OCI-LY7 (cell line): ENCODE data around the gene LTO1. TPM values are rescaled to one million over a fixed set of nuclear protein-coding genes. Genes with fewer than 3 reads are reported as not detected.

Experiments
- BruUV-seq: library from RNA; stranded (reverse); fragments of 400-500 nt; replicated peaks from 2 replicates; lab custom pipeline; 2021; lab: Mats Ljungman, UMichigan
- CTCF ChIA-PET: fragments of 300-600 bp; sonication (Branson Sonifier 250); formaldehyde crosslinking; loops from one replicate; lab custom pipeline; 2022; ENCODE audit warnings: antibody characterized with exemption; ENCODE audit not compliant: unreplicated experiment; lab: Charles Lee
- POLR2A ChIA-PET: fragments of 300-600 bp; sonication (Branson Sonifier 250); formaldehyde crosslinking; loops from one replicate; lab custom pipeline; 2022; ENCODE audit warnings: antibody characterized with exemption; lab: Charles Lee
- DNase-seq: peaks from one replicate; pipeline ENCODE4 v3.0.0-alpha.2; 2015; ENCODE audit warnings: low spot score
- H2AFZ ChIP-seq: fragments of 200-600 bp; sonication (generic), shearing (Covaris generic); 2 replicates; pipeline ENCODE4 v1.6.1; 2014; ENCODE audit warnings: mild to moderate bottlenecking, antibody characterized with exemption, low read length, moderate library complexity
- H3K27ac ChIP-seq: fragments of 200-600 bp; sonication (generic); 2 replicates; pipeline ENCODE4 v1.5.1; 2014; ENCODE audit warnings: mixed run types, low read depth, mild to moderate bottlenecking, moderate library complexity, low read length, inconsistent platforms; ENCODE audit not compliant: poor library complexity, severe bottlenecking
- H3K36me3 ChIP-seq: fragments of 200-600 bp; sonication (generic); 2 replicates; pipeline ENCODE4 v1.6.1; 2014; ENCODE audit warnings: mild to moderate bottlenecking, antibody characterized with exemption, low read length, moderate library complexity, mixed read lengths; ENCODE audit not compliant: insufficient read depth
- H3K4me1 ChIP-seq: fragments of 200-600 bp; sonication (generic); 2 replicates; pipeline ENCODE4 v1.5.1; 2014; ENCODE audit warnings: mild to moderate bottlenecking, low read length; ENCODE audit not compliant: insufficient read depth, poor library complexity, severe bottlenecking
- H3K4me2 ChIP-seq: fragments of 200-600 bp; sonication (generic); 2 replicates; pipeline ENCODE4 v1.6.1; 2014; ENCODE audit warnings: mild to moderate bottlenecking, low read length
- H3K4me3 ChIP-seq: fragments of 200-600 bp; sonication (generic); 2 replicates; pipeline ENCODE4 v1.5.1; 2014; ENCODE audit warnings: mild to moderate bottlenecking, low read depth, low read length; ENCODE audit not compliant: poor library complexity, severe bottlenecking
- H3K79me2 ChIP-seq: fragments of 200-600 bp; sonication (generic); 2 replicates; pipeline ENCODE4 v1.6.1; 2016; ENCODE audit warnings: low read depth, mild to moderate bottlenecking, low read length, moderate library complexity, mixed read lengths; ENCODE audit not compliant: insufficient read depth
- H3K9me2 ChIP-seq: fragments of 200-600 bp; sonication (generic); 2 replicates; pipeline ENCODE4 v1.6.1; 2016; ENCODE audit warnings: mild to moderate bottlenecking, low read length, mixed read lengths; ENCODE audit not compliant: insufficient read depth
- H3K9me3 ChIP-seq: fragments of 200-600 bp; sonication (generic); 2 replicates; pipeline ENCODE4 v1.6.1; 2014; ENCODE audit warnings: mild to moderate bottlenecking, mixed run types, low read length, mixed read lengths
- H4K20me1 ChIP-seq: fragments of 200-600 bp; sonication (generic); 2 replicates; pipeline ENCODE4 v1.6.1; 2014; ENCODE audit warnings: mild to moderate bottlenecking, antibody characterized with exemption, low read length, moderate library complexity, mixed read lengths; ENCODE audit not compliant: insufficient read depth
- EZH2phosphoT487 ChIP-seq: fragments of 200-600 bp; sonication (generic); IDR thresholded peaks from 2 replicates; pipeline ENCODE4 v1.6.1; 2018; ENCODE audit warnings: low read depth, borderline replicate concordance, mild to moderate bottlenecking, mixed run types, antibody characterized with exemption, low read length, moderate library complexity, mixed read lengths
- intact Hi-C: fragments of 100-400 bp; cut with micrococcal nuclease; formaldehyde crosslinking; loops from one replicate; pipeline ENCODE4 v1.10.0; 2022; ENCODE audit not compliant: unreplicated experiment
- total RNA-seq, 2 experiments: library from RNA; depleted of rRNA in 1 of 2; stranded (reverse); fragments of >200 nt in 1 of 2; shearing (Covaris generic) in 1 of 2; gene quantifications; 2 replicates each; pipeline ENCODE4 v1.2.3, GENCODE V29; 2014 to 2022
- TF ChIP-seq, protein P1 (sequence below): fragments of 200-600 bp; sonication (generic); conservative IDR thresholded peaks from 2 replicates; pipeline ENCODE4 v1.5.1; 2014; ENCODE audit warnings: mild to moderate bottlenecking, antibody characterized with exemption, low read length, moderate library complexity, mixed read lengths

LTO1 gene
- total RNA-seq, 2 experiments from 2014 or later = 28.8 to 35.9 TPM

DNA sequence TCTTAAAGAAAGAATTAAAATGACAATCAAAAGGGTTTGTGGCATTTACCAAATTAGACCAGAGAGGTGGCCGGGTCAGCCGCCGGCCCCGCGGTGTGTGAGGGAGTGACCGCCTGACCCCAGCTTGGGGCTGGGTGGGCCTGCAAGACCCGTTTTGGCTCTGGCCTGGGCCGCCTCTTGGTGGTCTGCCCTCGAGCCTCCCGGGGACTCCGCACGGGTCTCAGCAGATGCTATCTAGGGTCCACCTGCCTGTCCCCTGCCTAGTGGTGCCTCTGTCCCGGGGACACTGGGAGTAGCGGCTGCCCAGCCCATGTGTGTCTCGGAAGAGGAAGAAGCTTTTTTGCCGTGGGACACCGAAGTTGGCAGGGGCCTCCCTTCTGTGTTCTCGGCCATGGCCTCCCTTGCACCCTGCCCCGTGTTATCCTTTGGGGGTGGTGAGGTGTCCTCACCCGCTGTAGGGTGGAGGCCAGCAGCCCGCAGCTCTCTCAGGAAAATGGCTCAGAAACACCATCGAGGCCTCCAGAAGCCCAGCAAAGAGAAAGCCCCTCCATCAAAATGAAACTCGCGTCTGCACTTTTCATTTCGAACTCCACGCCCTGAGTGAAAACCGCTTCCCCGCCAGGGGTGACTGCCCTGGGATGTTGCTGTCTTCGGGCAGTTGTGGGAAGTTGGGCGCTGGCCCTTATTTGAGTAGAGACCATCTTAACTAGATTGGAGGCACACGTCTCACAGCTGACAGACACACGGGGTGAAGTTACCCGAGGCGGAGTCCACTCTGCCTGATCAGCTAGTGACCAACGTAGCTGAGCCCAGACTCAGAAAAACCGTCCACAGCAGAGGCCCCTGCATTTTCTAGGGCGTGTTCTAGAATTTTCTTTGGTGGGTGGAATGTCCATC is 26.2 kb downstream of the LTO1 start:
- no peaks in the 10 kb centered on the region for H3K9me2 ChIP-seq
- H3K79me2 ChIP-seq = no peaks in the 10 kb centered on the region
- ChIA-PET POLR2A (no interaction called here), CTCF (no interaction called here)
- DNase-seq = no peak
- H3K9me3 ChIP-seq = no peaks in the 10 kb centered on the region
- intact Hi-C loops = no loop called here
- no peak overlapping the region for H2AFZ ChIP-seq
- H4K20me1 ChIP-seq = no peaks in the 10 kb centered on the region
- H3K4me2 ChIP-seq = no peak overlapping the region
- H3K27ac ChIP-seq = no peak overlapping the region
- TF ChIP-seq, protein P1, sequence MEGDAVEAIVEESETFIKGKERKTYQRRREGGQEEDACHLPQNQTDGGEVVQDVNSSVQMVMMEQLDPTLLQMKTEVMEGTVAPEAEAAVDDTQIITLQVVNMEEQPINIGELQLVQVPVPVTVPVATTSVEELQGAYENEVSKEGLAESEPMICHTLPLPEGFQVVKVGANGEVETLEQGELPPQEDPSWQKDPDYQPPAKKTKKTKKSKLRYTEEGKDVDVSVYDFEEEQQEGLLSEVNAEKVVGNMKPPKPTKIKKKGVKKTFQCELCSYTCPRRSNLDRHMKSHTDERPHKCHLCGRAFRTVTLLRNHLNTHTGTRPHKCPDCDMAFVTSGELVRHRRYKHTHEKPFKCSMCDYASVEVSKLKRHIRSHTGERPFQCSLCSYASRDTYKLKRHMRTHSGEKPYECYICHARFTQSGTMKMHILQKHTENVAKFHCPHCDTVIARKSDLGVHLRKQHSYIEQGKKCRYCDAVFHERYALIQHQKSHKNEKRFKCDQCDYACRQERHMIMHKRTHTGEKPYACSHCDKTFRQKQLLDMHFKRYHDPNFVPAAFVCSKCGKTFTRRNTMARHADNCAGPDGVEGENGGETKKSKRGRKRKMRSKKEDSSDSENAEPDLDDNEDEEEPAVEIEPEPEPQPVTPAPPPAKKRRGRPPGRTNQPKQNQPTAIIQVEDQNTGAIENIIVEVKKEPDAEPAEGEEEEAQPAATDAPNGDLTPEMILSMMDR = no peak
- no peak overlapping the region for H3K4me3 ChIP-seq
- BruUV-seq = no TSS peak
- H3K4me1 ChIP-seq = no peaks in the 10 kb centered on the region
- no peaks in the 10 kb centered on the region for H3K36me3 ChIP-seq

DNA sequence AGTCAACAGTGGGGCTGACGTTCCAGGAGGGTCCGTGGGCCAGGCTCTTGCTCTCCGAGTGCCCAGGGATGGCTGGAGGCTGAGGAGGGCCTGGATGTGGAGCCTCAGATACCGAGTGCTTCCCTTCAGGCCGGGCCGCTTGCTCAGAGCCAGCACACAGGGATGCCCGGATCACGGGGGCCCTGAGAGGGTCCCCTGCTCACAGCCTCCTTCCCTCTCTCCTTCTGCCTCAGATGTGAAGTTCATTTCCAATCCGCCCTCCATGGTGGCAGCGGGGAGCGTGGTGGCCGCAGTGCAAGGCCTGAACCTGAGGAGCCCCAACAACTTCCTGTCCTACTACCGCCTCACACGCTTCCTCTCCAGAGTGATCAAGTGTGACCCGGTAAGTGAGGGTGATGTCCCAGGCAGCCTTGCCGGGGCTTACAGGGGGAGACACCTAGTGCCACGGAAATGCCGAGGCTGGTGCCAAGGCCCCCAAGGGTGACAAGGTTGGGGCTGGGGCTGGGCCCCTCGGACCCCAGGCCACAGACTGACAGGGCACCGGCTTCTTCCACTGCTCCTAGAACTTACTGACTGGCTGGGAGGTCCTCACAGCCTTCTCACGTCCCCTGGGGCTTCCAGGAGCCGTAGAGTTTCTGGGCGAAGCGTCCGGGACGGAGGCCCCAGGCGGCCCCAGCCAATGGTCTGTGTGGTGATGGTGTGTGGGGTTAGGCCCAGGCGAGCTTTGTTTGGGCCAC is 27.2 kb downstream of the LTO1 start:
- Histone ChIP-seq H4K20me1 (no peaks in the 10 kb centered on the region), H3K36me3 (no peaks in the 10 kb centered on the region), H3K79me2 (no peaks in the 10 kb centered on the region), H3K9me3 (no peaks in the 10 kb centered on the region), H3K4me2 (no peak overlapping the region), H3K4me1 (no peaks in the 10 kb centered on the region), H3K4me3 (no peak overlapping the region), H3K27ac (no peak overlapping the region), H2AFZ (no peak overlapping the region), H3K9me2 (no peaks in the 10 kb centered on the region)
- no peak for TF ChIP-seq EZH2phosphoT487
- TF ChIP-seq, protein P1 = no peak
- ChIA-PET CTCF (no interaction called here), POLR2A (no interaction called here)
- DNase-seq = no peak
- no TSS peak for BruUV-seq
- intact Hi-C loops = no loop called here

- Histone ChIP-seq H3K9me2 (no peaks in the 10 kb centered on the region), H3K9me3 (no peaks in the 10 kb centered on the region), H3K36me3 (no peaks in the 10 kb centered on the region), H3K27ac (no peak overlapping the region), H4K20me1 (no peaks in the 10 kb centered on the region), H3K4me2 (no peak overlapping the region), H3K79me2 (no peaks in the 10 kb centered on the region), H2AFZ (no peak overlapping the region), H3K4me3 (no peak overlapping the region), H3K4me1 (no peaks in the 10 kb centered on the region)
- TF ChIP-seq, protein P1 = no peak
- no peak for TF ChIP-seq EZH2phosphoT487
- BruUV-seq = no TSS peak
- POLR2A ChIA-PET = no interaction called here
- CTCF ChIA-PET = no interaction called here
- no peak for DNase-seq
- intact Hi-C loops = no loop called here
Observed at GRCh38 chr11:69647390-69647748, 27.8 kb downstream of the LTO1 start.
